Measurements from ENCODE around the gene PINLYP.

PINLYP gene

GRCh38 chr19:43624933-43625332, 49.3 kb downstream of the PINLYP start:
- TF ChIP-seq, protein P1, sequence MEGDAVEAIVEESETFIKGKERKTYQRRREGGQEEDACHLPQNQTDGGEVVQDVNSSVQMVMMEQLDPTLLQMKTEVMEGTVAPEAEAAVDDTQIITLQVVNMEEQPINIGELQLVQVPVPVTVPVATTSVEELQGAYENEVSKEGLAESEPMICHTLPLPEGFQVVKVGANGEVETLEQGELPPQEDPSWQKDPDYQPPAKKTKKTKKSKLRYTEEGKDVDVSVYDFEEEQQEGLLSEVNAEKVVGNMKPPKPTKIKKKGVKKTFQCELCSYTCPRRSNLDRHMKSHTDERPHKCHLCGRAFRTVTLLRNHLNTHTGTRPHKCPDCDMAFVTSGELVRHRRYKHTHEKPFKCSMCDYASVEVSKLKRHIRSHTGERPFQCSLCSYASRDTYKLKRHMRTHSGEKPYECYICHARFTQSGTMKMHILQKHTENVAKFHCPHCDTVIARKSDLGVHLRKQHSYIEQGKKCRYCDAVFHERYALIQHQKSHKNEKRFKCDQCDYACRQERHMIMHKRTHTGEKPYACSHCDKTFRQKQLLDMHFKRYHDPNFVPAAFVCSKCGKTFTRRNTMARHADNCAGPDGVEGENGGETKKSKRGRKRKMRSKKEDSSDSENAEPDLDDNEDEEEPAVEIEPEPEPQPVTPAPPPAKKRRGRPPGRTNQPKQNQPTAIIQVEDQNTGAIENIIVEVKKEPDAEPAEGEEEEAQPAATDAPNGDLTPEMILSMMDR (IDR thresholded peaks at IDR 0.05; ENCODE audit: insufficient read depth, missing control alignments), result no peak
- DNase-seq (ENCODE audit: insufficient read length, low spot score) (no peak), FAIRE-seq (no peak)

DNA sequence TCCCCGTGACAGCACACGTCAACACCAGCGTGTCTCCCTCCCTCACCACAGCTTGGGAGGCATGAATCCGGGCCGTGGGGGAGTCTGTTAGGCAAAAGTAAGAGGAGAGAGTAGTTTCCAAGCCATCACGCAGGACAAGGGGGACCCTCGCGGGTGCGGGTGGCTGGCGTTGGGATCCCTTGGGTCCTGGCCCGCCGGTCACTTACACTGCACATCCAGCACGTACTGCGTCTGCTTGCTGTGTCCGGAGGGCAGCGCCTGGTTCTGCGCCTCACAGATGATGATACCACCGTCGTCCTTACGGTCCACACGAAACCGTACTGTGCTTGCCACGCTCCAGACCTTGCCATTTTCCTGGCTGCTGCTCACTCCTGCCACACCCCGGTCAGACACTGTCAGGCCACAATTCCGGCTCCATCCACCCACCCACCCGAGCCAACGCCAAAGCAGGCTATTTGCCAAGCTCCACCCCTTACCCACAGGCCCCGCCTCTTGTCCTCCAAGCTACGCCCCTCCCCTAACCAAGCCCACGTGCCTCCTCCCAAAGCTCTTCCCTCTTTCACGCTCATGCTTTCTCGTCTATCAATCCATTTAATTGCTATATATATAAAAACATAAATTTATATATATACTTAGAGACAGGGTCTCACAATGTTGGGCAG, 50.4 kb downstream of the PINLYP start:
- FAIRE-seq, result no peak
- TF ChIP-seq, protein P1 (IDR thresholded peaks at IDR 0.05; ENCODE audit: insufficient read depth, missing control alignments), result no peak
- DNase-seq (ENCODE audit: insufficient read length, low spot score), result no peak

- FAIRE-seq, result no peak
- no peak for DNase-seq (ENCODE audit: insufficient read length, low spot score)
- TF ChIP-seq, protein P1 (IDR thresholded peaks at IDR 0.05; ENCODE audit: insufficient read depth, missing control alignments), result no peak
These were observed 51.2 kb downstream of the PINLYP start for GRCh38 chr19:43626838-43627237.

DNA sequence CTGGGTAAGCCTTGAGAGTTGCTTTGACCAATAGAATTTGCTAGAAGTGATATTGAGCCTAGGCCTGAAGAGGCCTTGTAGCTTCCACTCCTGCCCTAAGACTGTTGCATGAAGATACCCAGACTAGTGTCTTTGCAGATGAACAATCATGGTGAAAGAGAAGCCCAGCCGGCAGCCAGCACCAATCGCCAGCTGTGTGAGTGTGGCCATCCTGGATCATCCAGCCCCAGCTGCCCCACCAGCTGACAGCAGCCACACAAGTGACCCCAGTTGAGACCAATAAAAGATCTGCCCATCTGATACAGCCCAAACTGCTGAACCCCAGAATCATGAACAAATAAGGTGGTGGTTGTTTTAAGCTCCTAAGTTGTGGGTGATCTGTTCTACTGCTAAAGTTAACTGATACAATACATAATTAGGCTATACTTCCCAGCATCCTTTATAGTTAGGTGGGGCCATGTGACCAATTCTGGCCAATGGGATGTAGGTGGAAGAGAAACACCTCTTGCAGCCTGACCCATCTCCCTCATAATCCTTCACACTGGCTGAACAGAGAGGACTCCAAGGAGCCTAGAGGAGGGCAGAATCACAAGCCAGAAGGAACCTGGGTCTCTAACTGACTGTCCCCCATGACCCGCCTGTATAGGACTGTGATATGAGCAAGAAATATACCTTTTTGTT, 53.2 kb downstream of the PINLYP start:
- FAIRE-seq (no peak), DNase-seq (ENCODE audit: insufficient read length, low spot score) (no peak)
- TF ChIP-seq, protein P1 (IDR thresholded peaks at IDR 0.05; ENCODE audit: insufficient read depth, missing control alignments), result no peak

GRCh38 chr19:43631491-43631890, 55.9 kb downstream of the PINLYP start:
- TF ChIP-seq, protein P1 (IDR thresholded peaks at IDR 0.05; ENCODE audit: insufficient read depth, missing control alignments), result no peak
- no peak for FAIRE-seq
- DNase-seq (ENCODE audit: insufficient read length, low spot score), result no peak
